MM.1S (cell line): ENCODE measurements around the gene MZT2B.

Experiments
- DNase-seq: peaks from one replicate; pipeline ENCODE4 v3.0.0-alpha.2; 2015
- H2AFZ ChIP-seq: fragments of 300-600 bp; sonication (generic); 2 replicates; pipeline ENCODE4 v1.6.0; 2016; ENCODE audit warnings: antibody characterized with exemption, low read length
- H3F3A ChIP-seq: fragments of 300-600 bp; sonication (generic); 2 replicates; pipeline ENCODE4 v1.6.1; 2016; ENCODE audit warnings: mild to moderate bottlenecking, antibody characterized with exemption, low read length, moderate library complexity, mixed read lengths; ENCODE audit not compliant: insufficient read depth
- H3K27ac ChIP-seq: fragments of 300-600 bp; sonication (generic); 2 replicates; pipeline ENCODE4 v1.5.1; 2016; ENCODE audit warnings: mild to moderate bottlenecking, low read length
- H3K27me3 ChIP-seq: fragments of 300-600 bp; sonication (generic); replicated peaks from 2 replicates; pipeline ENCODE4 v1.6.0; 2016; ENCODE audit warnings: low read length; ENCODE audit not compliant: insufficient read depth
- H3K36me3 ChIP-seq: fragments of 300-600 bp; sonication (generic); replicated peaks from 2 replicates; pipeline ENCODE4 v1.6.1; 2016; ENCODE audit warnings: mild to moderate bottlenecking, low read length, mixed read lengths; ENCODE audit not compliant: insufficient read depth
- H3K4me1 ChIP-seq: fragments of 300-600 bp; sonication (generic); 2 replicates; pipeline ENCODE4 v1.6.1; 2016; ENCODE audit warnings: low read length, mixed read lengths
- H3K4me2 ChIP-seq: fragments of 300-600 bp; sonication (generic); 2 replicates; pipeline ENCODE4 v1.6.0; 2016; ENCODE audit warnings: low read depth, low read length
- H3K4me3 ChIP-seq: fragments of 300-600 bp; sonication (generic); 2 replicates; pipeline ENCODE4 v1.5.1; 2016; ENCODE audit warnings: low read length, mixed read lengths
- H3K79me2 ChIP-seq: fragments of 300-600 bp; sonication (generic); 2 replicates; pipeline ENCODE4 v1.6.1; 2016; ENCODE audit warnings: mixed run types, low read length, mixed read lengths
- H3K9ac ChIP-seq: fragments of 300-600 bp; sonication (generic); 2 replicates; pipeline ENCODE4 v1.6.1; 2016; ENCODE audit warnings: low read length, mixed read lengths
- H3K9me2 ChIP-seq: fragments of 300-600 bp; sonication (generic); replicated peaks from 2 replicates; pipeline ENCODE4 v1.6.1; 2016; ENCODE audit warnings: mild to moderate bottlenecking, low read length, mixed read lengths; ENCODE audit not compliant: insufficient read depth
- H3K9me3 ChIP-seq: fragments of 300-600 bp; sonication (generic); replicated peaks from 2 replicates; pipeline ENCODE4 v1.6.1; 2016; ENCODE audit warnings: mild to moderate bottlenecking, low read length, mixed read lengths; ENCODE audit not compliant: insufficient read depth
- H4K20me1 ChIP-seq: fragments of 300-600 bp; sonication (generic); 2 replicates; pipeline ENCODE4 v1.6.1; 2016; ENCODE audit warnings: mild to moderate bottlenecking, low read length, moderate library complexity, mixed read lengths; ENCODE audit not compliant: insufficient read depth
- EZH2 ChIP-seq: fragments of 300-600 bp; sonication (generic); optimal IDR thresholded peaks from 2 replicates; pipeline ENCODE3; 2017; ENCODE audit warnings: low read depth, mild to moderate bottlenecking, antibody characterized with exemption, low read length, mixed read lengths
- EZH2phosphoT487 ChIP-seq: fragments of 300-600 bp; sonication (generic); IDR thresholded peaks from 2 replicates; pipeline ENCODE4 v1.6.1; 2018; ENCODE audit warnings: antibody characterized with exemption, low read length
- TF ChIP-seq, protein P1 (sequence below): fragments of 300-600 bp; sonication (generic); IDR thresholded peaks from 2 replicates; pipeline ENCODE4 v1.5.1; 2016; ENCODE audit warnings: antibody characterized with exemption, low read length, mixed read lengths

MZT2B gene

DNA sequence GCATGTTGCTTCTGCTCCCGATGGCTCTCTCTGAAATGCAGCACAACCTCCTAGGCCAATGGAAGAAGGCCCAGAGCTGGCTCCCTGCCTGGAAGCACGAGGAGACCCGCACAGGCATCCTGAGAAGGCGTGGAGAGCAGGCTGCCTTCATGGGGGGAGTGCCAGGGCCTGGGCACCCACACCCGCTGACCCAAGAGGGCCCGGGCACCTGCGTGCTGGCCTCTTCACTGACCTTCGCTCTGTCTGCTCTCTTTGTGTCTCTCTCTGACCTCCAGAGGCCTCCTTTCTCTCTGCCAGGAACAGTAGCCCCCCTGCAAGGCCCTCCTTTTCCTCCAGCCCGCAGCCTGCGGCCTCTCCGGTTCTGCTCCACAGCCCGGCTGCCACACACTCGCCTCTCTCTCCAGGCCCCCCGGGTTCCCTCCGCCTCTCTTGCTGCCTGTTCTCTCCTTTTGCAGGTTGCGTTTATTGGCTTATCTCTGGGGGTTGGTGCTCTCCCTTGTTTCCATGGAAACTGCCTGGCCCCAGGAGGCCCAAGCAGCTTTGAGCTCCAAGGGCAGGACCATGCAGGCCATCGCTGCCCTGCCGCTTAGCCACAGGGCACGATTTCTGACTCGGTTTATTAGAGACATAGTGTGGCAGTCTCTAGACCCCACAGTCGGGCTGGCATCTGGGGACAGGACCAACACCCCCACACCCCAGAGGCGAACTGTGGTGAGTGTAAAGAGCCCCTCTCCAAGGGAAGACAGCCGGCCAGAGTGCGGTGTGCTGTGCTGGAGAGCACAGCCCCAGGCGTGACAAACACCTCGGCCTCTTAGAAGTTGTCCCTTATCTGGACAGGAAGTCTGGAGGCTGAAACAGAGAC, 1.7 kb downstream of the MZT2B start:
- H3F3A ChIP-seq, result no peaks in the 10 kb centered on the region
- H3K4me3 ChIP-seq, result peak overlapping the region; percentile 74
- no peaks in the 10 kb centered on the region for H3K36me3 ChIP-seq
- H3K9me2 ChIP-seq, result no peaks in the 10 kb centered on the region
- no peaks in the 10 kb centered on the region for H4K20me1 ChIP-seq
- H3K4me2 ChIP-seq, result peak overlapping the region; percentile 86; the same call in 1 of the 2 replicates
- TF ChIP-seq EZH2phosphoT487 (no peak), EZH2 (no peak)
- TF ChIP-seq, protein P1, sequence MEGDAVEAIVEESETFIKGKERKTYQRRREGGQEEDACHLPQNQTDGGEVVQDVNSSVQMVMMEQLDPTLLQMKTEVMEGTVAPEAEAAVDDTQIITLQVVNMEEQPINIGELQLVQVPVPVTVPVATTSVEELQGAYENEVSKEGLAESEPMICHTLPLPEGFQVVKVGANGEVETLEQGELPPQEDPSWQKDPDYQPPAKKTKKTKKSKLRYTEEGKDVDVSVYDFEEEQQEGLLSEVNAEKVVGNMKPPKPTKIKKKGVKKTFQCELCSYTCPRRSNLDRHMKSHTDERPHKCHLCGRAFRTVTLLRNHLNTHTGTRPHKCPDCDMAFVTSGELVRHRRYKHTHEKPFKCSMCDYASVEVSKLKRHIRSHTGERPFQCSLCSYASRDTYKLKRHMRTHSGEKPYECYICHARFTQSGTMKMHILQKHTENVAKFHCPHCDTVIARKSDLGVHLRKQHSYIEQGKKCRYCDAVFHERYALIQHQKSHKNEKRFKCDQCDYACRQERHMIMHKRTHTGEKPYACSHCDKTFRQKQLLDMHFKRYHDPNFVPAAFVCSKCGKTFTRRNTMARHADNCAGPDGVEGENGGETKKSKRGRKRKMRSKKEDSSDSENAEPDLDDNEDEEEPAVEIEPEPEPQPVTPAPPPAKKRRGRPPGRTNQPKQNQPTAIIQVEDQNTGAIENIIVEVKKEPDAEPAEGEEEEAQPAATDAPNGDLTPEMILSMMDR, result no peak
- no peak overlapping the region for H3K27ac ChIP-seq
- H3K9me3 ChIP-seq, result no peaks in the 10 kb centered on the region
- peak overlapping the region; percentile 86; the same call in 1 of the 2 replicates for H3K9ac ChIP-seq
- DNase-seq, result no peak
- no peak overlapping the region for H2AFZ ChIP-seq
- H3K27me3 ChIP-seq, result no peaks in the 10 kb centered on the region
- H3K79me2 ChIP-seq, result peaks cover 54% of the 10 kb centered on the region
- H3K4me1 ChIP-seq, result no peaks in the 10 kb centered on the region

DNA sequence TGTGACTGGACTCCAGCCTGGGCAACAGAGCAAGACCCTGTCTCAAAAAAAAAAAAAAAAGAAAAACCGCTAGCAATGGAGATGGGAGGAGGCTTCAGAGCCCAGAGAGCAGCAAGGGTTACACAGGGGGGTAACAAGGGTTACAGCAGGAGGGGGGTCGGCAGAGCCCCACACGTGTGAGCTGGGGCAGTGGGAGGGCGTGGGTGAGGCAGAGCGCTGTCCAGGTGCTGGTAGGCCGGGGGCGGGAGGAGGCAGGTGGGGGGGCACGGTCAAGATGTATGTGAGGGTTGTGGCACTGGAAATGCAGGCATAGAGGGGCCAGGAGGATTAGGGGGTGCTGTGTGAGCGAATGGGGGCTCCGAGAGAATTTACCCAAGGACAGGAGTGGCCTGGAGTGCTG, 3.4 kb downstream of the MZT2B start:
- no peak overlapping the region for H2AFZ ChIP-seq
- H3K9me3 ChIP-seq, result no peaks in the 10 kb centered on the region
- no peaks in the 10 kb centered on the region for H3F3A ChIP-seq
- H3K9ac ChIP-seq, result no peak overlapping the region
- no peaks in the 10 kb centered on the region for H3K36me3 ChIP-seq
- DNase-seq, result no peak
- no peak overlapping the region for H3K4me2 ChIP-seq
- no peaks in the 10 kb centered on the region for H3K27me3 ChIP-seq
- H3K79me2 ChIP-seq, result peaks cover 37% of the 10 kb centered on the region
- H3K4me3 ChIP-seq, result no peak overlapping the region
- TF ChIP-seq EZH2, result no peak
- TF ChIP-seq, protein P1, result no peak
- no peak for TF ChIP-seq EZH2phosphoT487
- no peaks in the 10 kb centered on the region for H4K20me1 ChIP-seq
- H3K4me1 ChIP-seq, result no peaks in the 10 kb centered on the region
- no peak overlapping the region for H3K27ac ChIP-seq
- no peaks in the 10 kb centered on the region for H3K9me2 ChIP-seq

DNA sequence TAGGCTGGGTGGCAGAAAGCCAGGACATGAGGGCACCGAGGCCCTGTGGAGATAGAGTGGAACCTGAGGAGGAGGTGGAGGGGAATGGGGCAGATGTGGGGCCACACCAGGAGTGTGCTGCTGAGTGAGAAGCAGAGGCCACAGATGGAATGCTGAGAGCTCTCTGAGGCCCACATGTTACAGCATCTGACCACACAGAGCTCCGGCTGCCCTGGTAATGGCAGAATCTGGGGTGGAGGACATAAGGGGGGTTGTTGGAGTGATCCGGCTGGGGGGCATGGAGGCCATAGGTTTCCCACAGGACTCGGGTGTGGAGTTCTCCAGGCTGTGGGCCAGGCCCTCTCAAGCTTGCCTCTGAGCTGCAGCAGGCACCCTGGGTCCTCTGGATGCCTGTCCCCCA, 3.8 kb downstream of the MZT2B start:
- peaks cover 33% of the 10 kb centered on the region for H3K79me2 ChIP-seq
- H4K20me1 ChIP-seq, result no peaks in the 10 kb centered on the region
- TF ChIP-seq EZH2phosphoT487, result no peak
- TF ChIP-seq, protein P1, result no peak
- TF ChIP-seq EZH2, result no peak
- H2AFZ ChIP-seq, result no peak overlapping the region
- H3K9me3 ChIP-seq, result no peaks in the 10 kb centered on the region
- no peaks in the 10 kb centered on the region for H3K36me3 ChIP-seq
- no peaks in the 10 kb centered on the region for H3K27me3 ChIP-seq
- no peaks in the 10 kb centered on the region for H3K9me2 ChIP-seq
- H3K9ac ChIP-seq, result no peak overlapping the region
- no peak for DNase-seq
- no peak overlapping the region for H3K27ac ChIP-seq
- H3F3A ChIP-seq, result no peaks in the 10 kb centered on the region
- H3K4me3 ChIP-seq, result no peak overlapping the region
- H3K4me2 ChIP-seq, result no peak overlapping the region
- H3K4me1 ChIP-seq, result no peaks in the 10 kb centered on the region
